ENCODE data around the gene GRK1.

Gene GRK1

DNA sequence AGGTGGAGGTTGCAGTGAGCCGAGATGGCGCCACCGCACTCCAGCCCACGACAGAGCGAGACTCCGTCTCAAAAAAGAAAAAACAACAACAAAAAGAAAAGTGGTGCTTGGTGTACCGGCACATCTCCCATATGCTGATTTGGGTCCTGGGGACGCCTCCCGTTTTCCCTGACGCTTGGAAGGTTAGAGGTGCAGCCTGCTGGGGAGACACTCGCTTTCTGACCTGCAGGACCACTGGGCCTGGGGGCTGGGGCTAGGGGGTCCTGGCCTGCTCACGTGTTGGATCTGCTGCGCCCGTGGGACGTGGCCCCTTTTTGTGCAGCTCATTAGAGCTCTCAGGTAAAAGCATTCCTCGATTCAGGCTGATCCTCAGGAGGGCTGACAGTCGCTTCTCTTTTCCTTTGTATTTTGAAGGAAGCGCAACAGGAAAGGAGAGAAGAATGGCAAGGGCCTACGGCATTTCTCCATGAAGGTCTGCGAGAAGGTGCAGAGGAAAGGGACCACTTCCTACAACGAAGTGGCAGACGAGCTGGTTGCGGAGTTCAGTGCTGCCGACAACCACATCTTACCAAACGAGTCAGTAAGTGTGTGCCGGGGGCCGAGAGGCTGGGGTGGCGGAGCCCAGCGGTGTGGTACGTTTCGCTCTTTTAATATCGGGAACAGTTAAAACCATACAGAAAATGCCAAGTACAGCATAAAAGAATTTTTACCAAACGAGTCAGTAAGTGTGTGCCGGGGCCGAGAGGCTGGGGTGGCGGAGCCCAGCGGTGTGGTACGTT lies 34.1 kb upstream of the GRK1 start:
- no peak for DNase-seq (ENCODE audit: low read depth in 2 of 2)

DNA sequence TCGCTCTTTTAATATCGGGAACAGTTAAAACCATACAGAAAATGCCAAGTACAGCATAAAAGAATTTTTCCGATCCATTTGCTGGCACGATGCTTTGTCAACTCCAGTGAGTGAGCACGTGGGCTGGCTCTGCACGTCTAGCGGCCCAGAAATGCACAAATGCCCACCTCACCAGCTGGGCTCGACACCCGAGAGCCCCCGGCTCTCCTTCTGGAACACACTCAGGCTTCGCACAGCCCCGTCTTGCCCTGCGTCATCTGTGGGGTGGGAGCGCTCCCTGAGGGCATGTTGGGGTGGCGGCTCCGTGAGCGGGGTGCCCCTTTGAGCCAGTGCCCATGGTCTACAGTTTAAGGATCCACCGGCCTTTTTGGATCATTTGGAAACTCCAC lies 33.5 kb upstream of the GRK1 start:
- no peak for DNase-seq (ENCODE audit: low read depth in 2 of 2)

- no peak for DNase-seq (ENCODE audit: low read depth in 2 of 2)
Observed at GRCh38 chr13:113634279-113635047, 32.6 kb upstream of the GRK1 start.

- DNase-seq (ENCODE audit: low read depth in 2 of 2) = no peak
Observed at GRCh38 chr13:113635048-113635420, 32.0 kb upstream of the GRK1 start.

DNA sequence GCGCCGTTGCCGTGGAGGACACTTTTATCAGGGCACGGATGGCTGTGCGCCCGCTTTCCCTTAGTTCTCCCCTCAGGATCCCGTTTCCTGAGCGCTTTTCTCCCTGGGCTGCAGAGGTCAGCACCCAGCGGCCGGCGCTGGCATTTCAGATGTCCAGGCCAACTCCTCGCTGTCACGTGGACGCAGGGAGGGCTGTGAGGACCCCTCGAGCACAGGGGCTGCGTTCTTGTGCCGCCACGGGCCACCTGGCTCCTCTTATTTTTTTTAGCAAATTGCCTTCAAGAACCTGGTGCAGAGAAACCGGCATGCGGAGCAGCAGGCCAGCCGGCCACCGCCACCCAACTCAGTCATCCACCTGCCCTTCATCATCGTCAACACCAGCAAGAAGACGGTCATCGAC lies 31.3 kb upstream of the GRK1 start:
- DNase-seq (ENCODE audit: low read depth in 2 of 2) = no peak

GRCh38 chr13:113636266-113636963 lies 30.6 kb upstream of the GRK1 start:
- no peak for DNase-seq (ENCODE audit: low read depth in 2 of 2)

- DNase-seq (ENCODE audit: low read depth in 2 of 2) = no peak
Observed at GRCh38 chr13:113637262-113638160, 29.5 kb upstream of the GRK1 start.

DNA sequence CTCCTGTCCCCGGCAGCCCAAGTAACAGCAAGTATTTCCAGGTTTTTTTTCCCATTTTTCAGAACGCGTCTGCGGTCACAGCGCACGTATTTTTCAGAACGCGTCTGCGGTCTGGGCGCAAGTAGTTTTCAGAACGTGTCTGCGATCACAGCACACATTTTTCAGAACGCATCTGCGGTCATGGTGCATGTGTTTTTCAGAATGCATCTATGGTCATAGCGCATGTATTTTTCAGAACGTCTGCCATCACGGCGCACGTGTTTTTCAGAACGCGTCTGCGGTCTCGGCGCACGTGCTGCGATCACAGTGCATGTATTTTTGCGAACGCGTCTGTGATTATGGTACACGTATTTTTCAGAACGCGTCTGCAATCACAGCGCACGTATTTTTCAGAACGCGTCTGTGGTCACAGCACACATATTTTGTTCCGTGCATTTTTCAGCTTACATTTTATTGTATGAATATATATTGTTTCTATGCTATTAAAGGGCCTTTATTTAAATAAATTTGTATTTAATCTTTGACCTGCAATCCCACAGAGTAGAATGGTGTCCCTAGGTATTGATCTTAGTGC lies 28.8 kb upstream of the GRK1 start:
- DNase-seq (ENCODE audit: low read depth in 2 of 2) = no peak

GRCh38 chr13:113638806-113639205 lies 28.2 kb upstream of the GRK1 start:
- no peak for DNase-seq (ENCODE audit: low read depth in 2 of 2)

GRCh38 chr13:113639616-113640262 lies 27.3 kb upstream of the GRK1 start:
- no peak for DNase-seq (ENCODE audit: low read depth in 2 of 2)

- DNase-seq (ENCODE audit: low read depth in 2 of 2) = no peak
Observed at GRCh38 chr13:113641426-113641825, 25.6 kb upstream of the GRK1 start.

DNA sequence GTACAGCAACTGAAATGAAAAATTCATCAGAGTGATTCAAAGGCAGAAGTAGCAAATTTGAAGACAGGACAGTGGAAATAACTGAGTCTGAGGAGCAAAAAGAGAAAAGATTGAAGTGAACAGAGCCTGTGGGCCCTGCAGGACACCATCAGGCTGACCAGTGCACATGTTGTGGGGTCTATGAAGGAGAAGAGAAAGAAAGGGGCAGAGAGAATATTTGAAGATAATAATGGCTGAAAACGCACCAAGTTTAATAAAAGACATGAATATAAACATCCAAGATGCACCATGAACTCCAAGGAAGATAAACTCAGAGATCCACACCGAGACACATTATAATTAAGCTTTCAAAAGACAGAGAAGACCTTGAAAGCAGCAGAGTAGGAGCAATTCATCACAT lies 24.5 kb upstream of the GRK1 start:
- no peak for DNase-seq (ENCODE audit: low read depth in 2 of 2)

DNA sequence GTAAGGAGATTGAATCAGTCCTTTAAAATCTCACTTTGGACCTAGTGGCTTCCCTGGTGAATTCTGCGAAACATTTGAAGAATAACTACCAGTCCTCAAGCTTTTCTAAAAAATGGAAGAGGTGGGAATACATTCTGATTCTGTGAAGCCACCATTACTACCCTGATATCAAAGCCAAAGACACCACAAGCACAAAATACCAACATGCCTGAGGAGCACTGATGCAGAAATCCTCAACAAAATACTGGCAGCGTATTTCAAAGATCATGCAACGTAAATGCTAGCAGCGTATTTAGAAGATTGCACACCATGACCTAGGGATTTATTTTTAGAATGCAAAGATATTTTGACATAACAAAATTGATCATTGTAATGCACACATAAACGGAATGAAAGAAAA lies 23.4 kb upstream of the GRK1 start:
- DNase-seq (ENCODE audit: low read depth in 2 of 2) = no peak

DNA sequence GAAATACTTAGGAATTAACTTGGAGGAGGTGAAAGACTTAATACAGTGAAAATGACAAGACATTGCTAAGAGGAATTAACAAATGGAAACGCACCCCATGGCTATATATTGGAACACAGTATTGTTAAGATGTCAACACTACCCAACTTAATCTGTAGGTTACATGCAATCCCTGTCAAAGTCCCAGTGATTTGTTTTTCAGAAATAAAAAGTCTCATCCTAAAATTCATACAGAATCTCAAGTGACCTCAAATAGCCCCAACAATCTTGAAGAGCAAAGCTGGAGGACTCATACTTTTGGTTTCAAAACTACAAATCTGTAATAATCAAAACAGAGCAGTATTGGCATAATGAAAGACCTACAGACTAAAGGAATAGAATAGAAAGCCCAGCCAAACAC lies 22.2 kb upstream of the GRK1 start:
- no peak for DNase-seq (ENCODE audit: low read depth in 2 of 2)

GRCh38 chr13:113645329-113645728 lies 21.7 kb upstream of the GRK1 start:
- no peak for DNase-seq (ENCODE audit: low read depth in 2 of 2)

GRCh38 chr13:113646376-113646775 lies 20.6 kb upstream of the GRK1 start:
- no peak for DNase-seq (ENCODE audit: low read depth in 2 of 2)

- DNase-seq (ENCODE audit: low read depth in 2 of 2) = no peak
Observed at GRCh38 chr13:113646921-113647340, 20.1 kb upstream of the GRK1 start.

DNA sequence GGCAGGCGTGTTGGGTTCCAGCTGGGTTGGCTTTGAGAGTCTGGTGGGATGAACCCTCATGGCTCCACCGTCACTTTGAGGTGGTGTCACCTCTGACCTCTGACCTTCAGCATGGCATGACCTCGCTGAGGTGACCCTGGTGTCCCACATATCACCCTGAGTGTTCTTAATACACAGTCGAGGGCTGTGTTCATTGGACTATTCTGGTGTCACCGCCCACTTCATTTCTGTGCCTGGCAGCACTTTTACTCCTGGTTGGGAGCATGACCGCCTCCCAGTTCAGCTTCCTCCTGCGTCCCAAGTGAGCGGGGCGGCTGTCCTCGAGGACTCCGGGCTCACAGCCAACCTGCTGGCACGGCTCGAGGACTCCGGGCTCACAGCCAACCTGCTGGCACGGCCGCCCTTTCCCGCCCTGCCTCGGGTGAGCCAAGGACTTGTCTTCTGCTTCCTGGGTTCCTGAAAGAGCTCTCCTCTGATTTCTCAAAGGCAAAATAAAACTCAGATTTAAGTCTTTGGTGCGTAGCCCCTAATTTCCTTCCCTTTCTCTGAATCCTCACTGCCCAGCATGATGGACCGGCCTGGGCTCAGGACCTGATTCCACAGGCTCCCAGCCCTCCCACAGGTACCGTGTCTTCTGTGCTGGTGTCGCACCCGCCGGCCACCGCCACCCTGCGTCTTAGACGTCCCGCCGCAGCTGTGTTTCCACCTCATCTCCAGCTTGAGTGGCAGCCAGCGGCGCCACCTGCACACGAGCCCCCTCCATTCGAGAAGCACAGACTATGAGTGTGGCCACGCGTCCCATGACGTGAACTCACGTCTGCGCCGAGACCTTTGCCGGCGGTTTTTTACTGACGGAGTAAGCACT lies 19.4 kb upstream of the GRK1 start:
- DNase-seq (ENCODE audit: low read depth in 2 of 2) = no peak

GRCh38 chr13:113648216-113648610 lies 18.8 kb upstream of the GRK1 start:
- DNase-seq (ENCODE audit: low read depth in 2 of 2) = no peak

DNA sequence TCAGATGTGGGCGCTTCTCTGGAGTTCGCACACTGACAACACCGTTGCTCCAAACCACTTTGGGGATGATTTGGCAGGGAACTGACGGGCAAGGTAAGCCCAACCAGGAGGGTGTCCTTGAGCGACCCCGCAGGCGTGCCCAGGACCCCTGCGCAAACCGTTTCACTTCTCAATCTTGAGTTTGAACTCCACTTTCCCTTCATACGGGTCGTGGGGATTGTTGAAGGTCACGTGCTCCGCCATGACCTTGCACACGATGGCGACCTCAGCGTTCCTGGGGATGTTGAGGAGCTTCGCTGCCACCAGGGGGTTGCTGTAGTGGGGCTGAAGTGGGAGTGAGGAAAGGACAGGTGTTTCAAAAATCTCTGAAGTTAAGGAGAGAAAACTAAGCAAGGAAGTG lies 17.8 kb upstream of the GRK1 start:
- DNase-seq (ENCODE audit: low read depth in 2 of 2) = no peak
